Neural cell (in vitro differentiated cells): ENCODE measurements around the gene UGT1A8. TPM values are rescaled to one million over a fixed set of nuclear protein-coding genes. Genes with fewer than 3 reads are reported as not detected.

Source experiments
- H2AFZ ChIP-seq: fragments of 200-600, 300-800 bp; sonication (generic), shearing (Covaris generic); 2 replicates; pipeline ENCODE4 v1.6.0; 2014; ENCODE audit warnings: low read depth, mild to moderate bottlenecking, antibody characterized with exemption, low read length, moderate library complexity
- H3F3A ChIP-seq: fragments of 200-600 bp; shearing (Covaris generic); 2 replicates; pipeline ENCODE4 v1.6.1; 2016; ENCODE audit warnings: mild to moderate bottlenecking, moderate library complexity, mixed read lengths, antibody characterized with exemption, low read length; ENCODE audit not compliant: insufficient read depth, poor library complexity, severe bottlenecking
- H3K27ac ChIP-seq: fragments of 200-600, 300-800 bp; sonication (generic), shearing (Covaris generic); 2 replicates; pipeline ENCODE4 v1.5.1; 2014; ENCODE audit warnings: mild to moderate bottlenecking, low read length, moderate library complexity
- H3K27me3 ChIP-seq: fragments of 300-800, 200-600 bp; sonication (generic), shearing (Covaris generic); 2 replicates; pipeline ENCODE4 v1.6.0; 2014; ENCODE audit warnings: mild to moderate bottlenecking, low read depth, low read length, moderate library complexity; ENCODE audit not compliant: insufficient read depth
- H3K36me3 ChIP-seq: fragments of 300-800, 200-600 bp; sonication (generic), shearing (Covaris generic); 2 replicates; pipeline ENCODE4 v1.5.1; 2014; ENCODE audit warnings: mild to moderate bottlenecking, antibody characterized with exemption, low read length, moderate library complexity; ENCODE audit not compliant: insufficient read depth
- H3K4me2 ChIP-seq: fragments of 300-800, 200-600 bp; sonication (generic), shearing (Covaris generic); 2 replicates; pipeline ENCODE4 v1.6.0; 2014; ENCODE audit warnings: mild to moderate bottlenecking, low read length
- H3K4me3 ChIP-seq: fragments of 300-800, 200-600 bp; sonication (generic), shearing (Covaris generic); 2 replicates; pipeline ENCODE4 v1.5.1; 2014; ENCODE audit warnings: mild to moderate bottlenecking, low read length, moderate library complexity
- H3K79me2 ChIP-seq: fragments of 200-600 bp; shearing (Covaris generic); replicated peaks from 2 replicates; pipeline ENCODE4 v1.6.0; 2014; ENCODE audit warnings: mild to moderate bottlenecking, low read length, moderate library complexity; ENCODE audit not compliant: insufficient read depth
- H3K9ac ChIP-seq: fragments of 300-800, 200-600 bp; sonication (generic), shearing (Covaris generic); 2 replicates; pipeline ENCODE4 v1.6.1; 2016; ENCODE audit warnings: mild to moderate bottlenecking, low read length, mixed read lengths
- H3K9me2 ChIP-seq: fragments of 200-600 bp; shearing (Covaris generic); 2 replicates; pipeline ENCODE4 v1.6.1; 2016; ENCODE audit warnings: mild to moderate bottlenecking, low read length, mixed read lengths; ENCODE audit not compliant: insufficient read depth
- H3K9me3 ChIP-seq: fragments of 200-600, 300-800 bp; sonication (generic), shearing (Covaris generic); 2 replicates; pipeline ENCODE4 v1.6.1; 2016; ENCODE audit warnings: mild to moderate bottlenecking, mixed run types, low read length, moderate library complexity, mixed read lengths
- H4K20me1 ChIP-seq: fragments of 200-600 bp; shearing (Covaris generic); 2 replicates; pipeline ENCODE4 v1.6.1; 2016; ENCODE audit warnings: mild to moderate bottlenecking, mixed run types; ENCODE audit not compliant: insufficient read depth
- CTCF ChIP-seq: fragments of 450-650 bp; IDR thresholded peaks from 2 replicates; pipeline ENCODE4 v1.5.1; 2014; ENCODE audit warnings: antibody characterized with exemption, mild to moderate bottlenecking, moderate library complexity; ENCODE audit not compliant: poor library complexity, severe bottlenecking
- EP300 ChIP-seq: fragments of 450-650 bp; conservative IDR thresholded peaks from 2 replicates; pipeline ENCODE4 v1.6.1; 2014; ENCODE audit warnings: antibody characterized with exemption, mild to moderate bottlenecking, moderate library complexity; ENCODE audit not compliant: poor library complexity, severe bottlenecking
- EZH2 ChIP-seq: fragments of 200-600, 300-800 bp; shearing (Covaris generic), sonication (generic); IDR thresholded peaks from 2 replicates; pipeline ENCODE4 v1.6.1; 2014; ENCODE audit warnings: antibody characterized with exemption, low read length, borderline replicate concordance, mild to moderate bottlenecking; ENCODE audit not compliant: insufficient read depth, poor library complexity, severe bottlenecking
- MXI1 ChIP-seq: fragments of 450-650 bp; conservative IDR thresholded peaks from 2 replicates; pipeline ENCODE4 v1.6.1; 2014; ENCODE audit warnings: antibody characterized with exemption, mild to moderate bottlenecking; ENCODE audit not compliant: poor library complexity, severe bottlenecking
- POLR2AphosphoS5 ChIP-seq: IDR thresholded peaks from 2 replicates; pipeline ENCODE4 v1.6.1; 2012
- RAD21 ChIP-seq: fragments of 450-650 bp; conservative IDR thresholded peaks from 2 replicates; pipeline ENCODE4 v1.6.1; 2014; ENCODE audit warnings: antibody characterized with exemption, mild to moderate bottlenecking, moderate library complexity
- REST ChIP-seq: IDR thresholded peaks from 2 replicates; pipeline ENCODE4 v1.6.1; 2012; ENCODE audit warnings: borderline replicate concordance
- SMC3 ChIP-seq: fragments of 450-650 bp; conservative IDR thresholded peaks from 2 replicates; pipeline ENCODE4 v1.6.1; 2014; ENCODE audit warnings: antibody characterized with exemption, mild to moderate bottlenecking, moderate library complexity; ENCODE audit not compliant: poor library complexity
- TAF1 ChIP-seq: IDR thresholded peaks from 2 replicates; pipeline ENCODE4 v1.6.1; 2012; ENCODE audit warnings: low read depth
- polyA plus RNA-seq: library from polyadenylated mRNA; depleted of rRNA; stranded (reverse); fragments of >200 nt; gene quantifications from 2 replicates; pipeline ENCODE4 v1.2.3, GENCODE V29; 2014

UGT1A8 gene
- polyA plus RNA-seq, 1 donor from 2014 or later, result not detected

- Histone ChIP-seq H3K27ac (no peak within 1 kb of the TSS), H3K27me3 (no peaks in the 10 kb centered on the region), H4K20me1 (no peaks in the 10 kb centered on the region), H3F3A (no peaks in the 10 kb centered on the region), H3K4me3 (no peak within 1 kb of the TSS), H3K36me3 (no peaks in the 10 kb centered on the region), H3K9me3 (no peaks in the 10 kb centered on the region), H3K9ac (no peak within 1 kb of the TSS), H3K79me2 (no peaks in the 10 kb centered on the region), H3K4me2 (no peak within 1 kb of the TSS), H3K9me2 (no peaks in the 10 kb centered on the region), H2AFZ (no peak within 1 kb of the TSS)
- TF ChIP-seq SMC3 (no peak), RAD21 (no peak), POLR2AphosphoS5 (no peak), MXI1 (no peak), EZH2 (no peak)
Observed at GRCh38 chr2:233712611-233713261, 95.3 kb downstream of the UGT1A8 start, which contains the start of gene UGT1A5. Gene UGT1A5, plus strand, starts transcription at chr2:233712907. Its CDS starts 85 bp downstream, at chr2:233712992.

GRCh38 chr2:233713262-233713615 is 95.8 kb downstream of the UGT1A8 start:
- H3K27ac ChIP-seq, result no peak overlapping the region
- H3K9me2 ChIP-seq, result no peaks in the 10 kb centered on the region
- H3K79me2 ChIP-seq, result no peaks in the 10 kb centered on the region
- H3K9me3 ChIP-seq, result no peaks in the 10 kb centered on the region
- H3F3A ChIP-seq, result no peaks in the 10 kb centered on the region
- H4K20me1 ChIP-seq, result no peaks in the 10 kb centered on the region
- no peak overlapping the region for H3K4me2 ChIP-seq
- H3K9ac ChIP-seq, result no peak overlapping the region
- no peaks in the 10 kb centered on the region for H3K27me3 ChIP-seq
- no peak overlapping the region for H2AFZ ChIP-seq
- H3K4me3 ChIP-seq, result no peak overlapping the region
- no peaks in the 10 kb centered on the region for H3K36me3 ChIP-seq
- no peak for TF ChIP-seq SMC3
- TF ChIP-seq REST, result no peak

GRCh38 chr2:233714121-233714520 is 96.7 kb downstream of the UGT1A8 start:
- TF ChIP-seq EP300 (no peak), POLR2AphosphoS5 (no peak), REST (no peak), CTCF (no peak), MXI1 (no peak), TAF1 (no peak), EZH2 (no peak), SMC3 (no peak), RAD21 (no peak)
- no peaks in the 10 kb centered on the region for H3K9me2 ChIP-seq
- H4K20me1 ChIP-seq, result no peaks in the 10 kb centered on the region
- no peaks in the 10 kb centered on the region for H3F3A ChIP-seq
- no peak overlapping the region for H2AFZ ChIP-seq
- no peak overlapping the region for H3K27ac ChIP-seq
- no peaks in the 10 kb centered on the region for H3K9me3 ChIP-seq
- H3K4me2 ChIP-seq, result no peak overlapping the region
- no peak overlapping the region for H3K9ac ChIP-seq
- H3K27me3 ChIP-seq, result no peaks in the 10 kb centered on the region
- no peak overlapping the region for H3K4me3 ChIP-seq
- H3K36me3 ChIP-seq, result no peaks in the 10 kb centered on the region
- H3K79me2 ChIP-seq, result no peaks in the 10 kb centered on the region
